Esophagus squamous epithelium (tissue), 4 donors: ENCODE measurements around the gene COL24A1.

Experiments
- CTCF ChIP-seq, 6 experiments: fragments of 450-650 bp in 4 of 6; fragments of 200-600 bp in 2 of 6; sonication (generic) in 2 of 6; IDR thresholded peaks; one replicate each; pipeline ENCODE4 v1.5.1; 2016 to 2019; ENCODE audit warnings: antibody characterized with exemption in 6 of 6, mild to moderate bottlenecking in 4 of 6, moderate library complexity in 4 of 6
- POLR2A ChIP-seq, 4 donors: fragments of 450-650 bp; IDR thresholded peaks; one replicate each; pipeline ENCODE4 v1.6.1; 2017; ENCODE audit warnings: antibody characterized with exemption in 4 of 4, mild to moderate bottlenecking in 4 of 4, moderate library complexity in 3 of 4

GRCh38 chr1:85734931-85735330 is 421.6 kb downstream of the COL24A1 start:
- TF ChIP-seq CTCF (IDR thresholded peaks at IDR 0.05) (no peak), POLR2A (IDR thresholded peaks at IDR 0.05) (no peak)
